ENCODE data around the gene CSHL1. TPM values are rescaled to one million over a fixed set of nuclear protein-coding genes. Genes with fewer than 3 reads are reported as not detected.

CSHL1 gene
- total and polyA plus RNA-seq, 2 donors (not counting 1 experiment from before 2014, with no cell fraction given): not detected

DNA sequence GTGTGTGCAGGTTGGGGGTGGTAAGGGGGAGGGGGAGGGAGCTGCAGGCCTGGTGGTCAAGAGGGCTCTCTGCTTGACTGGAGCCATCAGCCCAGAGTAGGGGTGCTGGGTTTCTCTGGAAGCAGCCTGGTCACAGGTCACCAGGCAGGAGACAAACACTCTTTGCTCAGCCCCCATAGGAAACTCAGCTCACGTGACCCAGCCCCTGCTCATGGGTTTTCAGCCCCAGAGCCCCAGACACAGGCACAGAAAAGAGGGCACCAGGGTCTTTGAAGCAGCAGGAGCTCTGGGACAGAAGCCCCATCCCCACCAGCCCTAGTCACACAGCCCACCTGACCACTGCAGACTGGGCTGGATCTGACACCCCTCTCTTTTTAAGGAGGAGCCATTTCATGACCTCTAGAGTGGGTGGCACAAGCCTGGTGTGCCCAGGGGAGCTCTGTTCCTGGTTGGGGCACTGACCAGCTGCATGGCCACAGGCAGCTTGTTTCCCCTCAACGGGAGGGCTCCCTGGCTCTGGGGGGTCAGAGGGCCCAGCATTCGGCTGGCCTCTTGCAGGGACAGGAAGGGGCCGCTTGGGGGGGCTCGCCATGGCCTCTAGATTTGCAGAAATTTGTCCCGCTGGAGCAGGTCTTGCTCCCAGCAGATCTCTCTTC is 34.9 kb upstream of the CSHL1 start:
- no peaks in the 10 kb centered on the region for H3K36me3 ChIP-seq (replicated peaks in 1 of 2; ENCODE audit: control extremely low read depth in 1 of 2, control insufficient read depth in 1 of 2, extremely low read depth in 1 of 2, insufficient read depth in 2 of 2, low read length in 1 of 2)
- H3K9ac ChIP-seq (ENCODE audit: low read length): peak overlapping the region; percentile 63
- ChIA-PET POLR2A (interaction anchor here (0.6 to 3.0 kb wide), 18 partner anchors 8 to 261 kb away, joined by 3 to 360 read pairs (median 6); partner anchors contain the start of genes CD79B, CSHL1, GH1 and ICAM2), CTCF (interaction anchor here (0.6 to 3.4 kb wide), 26 partner anchors 9 to 520 kb away, joined by 3 to 834 read pairs (median 7); partner anchors contain the start of genes CD79B, CSHL1, ERN1 and GH1)
- TF ChIP-seq, protein P1, sequence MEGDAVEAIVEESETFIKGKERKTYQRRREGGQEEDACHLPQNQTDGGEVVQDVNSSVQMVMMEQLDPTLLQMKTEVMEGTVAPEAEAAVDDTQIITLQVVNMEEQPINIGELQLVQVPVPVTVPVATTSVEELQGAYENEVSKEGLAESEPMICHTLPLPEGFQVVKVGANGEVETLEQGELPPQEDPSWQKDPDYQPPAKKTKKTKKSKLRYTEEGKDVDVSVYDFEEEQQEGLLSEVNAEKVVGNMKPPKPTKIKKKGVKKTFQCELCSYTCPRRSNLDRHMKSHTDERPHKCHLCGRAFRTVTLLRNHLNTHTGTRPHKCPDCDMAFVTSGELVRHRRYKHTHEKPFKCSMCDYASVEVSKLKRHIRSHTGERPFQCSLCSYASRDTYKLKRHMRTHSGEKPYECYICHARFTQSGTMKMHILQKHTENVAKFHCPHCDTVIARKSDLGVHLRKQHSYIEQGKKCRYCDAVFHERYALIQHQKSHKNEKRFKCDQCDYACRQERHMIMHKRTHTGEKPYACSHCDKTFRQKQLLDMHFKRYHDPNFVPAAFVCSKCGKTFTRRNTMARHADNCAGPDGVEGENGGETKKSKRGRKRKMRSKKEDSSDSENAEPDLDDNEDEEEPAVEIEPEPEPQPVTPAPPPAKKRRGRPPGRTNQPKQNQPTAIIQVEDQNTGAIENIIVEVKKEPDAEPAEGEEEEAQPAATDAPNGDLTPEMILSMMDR (IDR thresholded peaks at IDR 0.05): no peak
- no peak for TF ChIP-seq EZH2 (IDR thresholded peaks at IDR 0.05; ENCODE audit: borderline replicate concordance, insufficient read depth, low read depth, low read length, poor library complexity, severe bottlenecking)
- Mint-ChIP-seq H3K4me1 (peaks cover 47% of the 10 kb centered on the region), H3K9me3 (ENCODE audit: insufficient read depth) (no peaks in the 10 kb centered on the region), H3K27me3 (no peaks in the 10 kb centered on the region), H3K4me3 (peak overlapping the region; percentile 89), H3K27ac (peak overlapping the region; percentile 99)
- intact Hi-C loops (cut with micrococcal nuclease): loop anchor here (1.0 kb wide), 4 partner anchors 14 to 74 kb away; partner anchors contain the start of genes CD79B and ICAM2
- H4K20me1 ChIP-seq (ENCODE audit: control insufficient read depth, insufficient read depth, low read length, poor library complexity, severe bottlenecking): no peaks in the 10 kb centered on the region
- peaks cover 26% of the 10 kb centered on the region for H3K79me2 ChIP-seq (ENCODE audit: control insufficient read depth, insufficient read depth, low read length)
- no peak overlapping the region for H2AFZ ChIP-seq (ENCODE audit: insufficient read depth, low read depth, low read length, poor library complexity, severe bottlenecking)
- ATAC-seq (ENCODE audit: low read depth) (peak; percentile 58), DNase-seq (peak; percentile 74)
- H3K4me2 ChIP-seq (replicated peaks; ENCODE audit: low read depth, low read length, poor library complexity, severe bottlenecking): peak overlapping the region; percentile 93
- H3K4me3 ChIP-seq (ENCODE audit: control extremely low read depth in 1 of 5, extremely low read depth in 1 of 5, insufficient read depth in 1 of 5, low read depth in 2 of 5, low read length in 4 of 5): peak overlapping the region in 4 of 5 experiments; percentile 20 to 59 (median 44)
- H3K9me3 ChIP-seq (ENCODE audit: control extremely low read depth in 1 of 3, control insufficient read depth in 2 of 3, insufficient read depth in 1 of 3, low read length in 2 of 3): peaks cover 0 to 8% (median 0%) of the 10 kb centered on the region in 3 donors
- peak overlapping the region; percentile 72 to 84 for H3K27ac ChIP-seq (ENCODE audit: low read length in 2 of 2)
- H3K27me3 ChIP-seq (replicated peaks in 1 of 4; ENCODE audit: control extremely low read depth in 1 of 4, control insufficient read depth in 3 of 4, insufficient read depth in 4 of 4, low read length in 3 of 4): no peaks in the 10 kb centered on the region
- H3K4me1 ChIP-seq (ENCODE audit: control insufficient read depth in 2 of 2, insufficient read depth in 2 of 2, low read length in 2 of 2): peaks cover 32 to 62% of the 10 kb centered on the region in 2 donors
- WGBS (ENCODE audit: insufficient coverage): 12% methylated on average over 6 of the region's 6 CpGs
